Measurements from ENCODE around the gene ASAP3.

DNA sequence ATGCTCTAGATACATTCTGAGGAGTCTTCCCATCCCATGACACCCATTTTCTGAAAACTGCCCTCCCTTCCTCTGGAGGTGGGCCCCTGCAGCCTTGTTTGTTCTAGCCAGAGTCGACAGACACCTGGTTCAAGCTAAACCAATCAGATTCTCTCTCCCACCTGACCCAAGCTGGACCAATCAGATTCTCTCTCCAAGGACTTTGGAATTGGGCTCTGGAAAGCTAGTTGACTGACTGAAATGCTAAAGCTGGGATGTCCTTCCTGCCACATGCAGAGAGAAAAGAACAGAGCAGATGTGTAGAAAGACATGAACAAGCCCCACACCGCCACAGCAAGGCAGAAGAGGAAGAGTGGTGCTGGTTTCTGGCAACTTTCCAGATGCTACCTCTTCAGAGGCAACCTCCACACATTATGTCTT lies 24.6 kb downstream of the ASAP3 start:
- no peak for TF ChIP-seq ZNF629 (tag by site-specific recombination; IDR thresholded peaks at IDR 0.05)
- TF ChIP-seq ZNF274 (IDR thresholded peaks at IDR 0.05; ENCODE audit: low read length): no peak
- TF ChIP-seq ZNF274 (tag by site-specific recombination; IDR thresholded peaks at IDR 0.05; ENCODE audit: borderline replicate concordance): no peak
- no peak for TF ChIP-seq SP2 (tag by site-specific recombination; IDR thresholded peaks at IDR 0.05)
- no peak for TF ChIP-seq ZNF776 (tag by site-specific recombination; IDR thresholded peaks at IDR 0.05; ENCODE audit: borderline replicate concordance)
- no peak for TF ChIP-seq RBAK (tag by site-specific recombination; IDR thresholded peaks at IDR 0.05)
- TF ChIP-seq YY1 (tag by site-specific recombination; IDR thresholded peaks at IDR 0.05): no peak
- no peak for TF ChIP-seq CTCF (tag by site-specific recombination; IDR thresholded peaks at IDR 0.05)
- no peak for TF ChIP-seq ZBTB17 (tag by site-specific recombination; IDR thresholded peaks at IDR 0.05)
- TF ChIP-seq, protein P1, sequence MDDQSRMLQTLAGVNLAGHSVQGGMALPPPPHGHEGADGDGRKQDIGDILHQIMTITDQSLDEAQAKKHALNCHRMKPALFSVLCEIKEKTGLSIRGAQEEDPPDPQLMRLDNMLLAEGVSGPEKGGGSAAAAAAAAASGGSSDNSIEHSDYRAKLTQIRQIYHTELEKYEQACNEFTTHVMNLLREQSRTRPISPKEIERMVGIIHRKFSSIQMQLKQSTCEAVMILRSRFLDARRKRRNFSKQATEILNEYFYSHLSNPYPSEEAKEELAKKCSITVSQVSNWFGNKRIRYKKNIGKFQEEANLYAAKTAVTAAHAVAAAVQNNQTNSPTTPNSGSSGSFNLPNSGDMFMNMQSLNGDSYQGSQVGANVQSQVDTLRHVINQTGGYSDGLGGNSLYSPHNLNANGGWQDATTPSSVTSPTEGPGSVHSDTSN (CRISPR knock-in tag; IDR thresholded peaks at IDR 0.05): no peak
- no peak for TF ChIP-seq ZBTB26 (tag by site-specific recombination; optimal IDR thresholded peaks at IDR 0.05)
- no peak for TF ChIP-seq ZNF398 (tag by site-specific recombination; IDR thresholded peaks at IDR 0.05)
- TF ChIP-seq ZNF747 (tag by site-specific recombination; IDR thresholded peaks at IDR 0.05): no peak
- TF ChIP-seq ZBTB11 (tag by site-specific recombination; conservative IDR thresholded peaks at IDR 0.05; ENCODE audit: low read depth): no peak
- no peak for TF ChIP-seq ZFP37 (tag by site-specific recombination; IDR thresholded peaks at IDR 0.05)
